ENCODE data around the gene SLC6A12.
A peak's percentile ranks its signal among the peaks of the same experiment; 100 is the strongest.

The SLC6A12 gene

GRCh38 chr12:214003-214741 is at the start of gene SLC6A12:
Gene SLC6A12 (minus strand): TSS chr12:214157. CDS start chr12:209986, 4,171 bp downstream.
- peak; percentile 44 for DNase-seq (ENCODE audit: insufficient read length, low spot score)

GRCh38 chr12:263574-263973 is 49.6 kb upstream of the SLC6A12 start:
- no peak for TF ChIP-seq POLR2A (IDR thresholded peaks at IDR 0.05; ENCODE audit: low read depth, low read length)
- DNase-seq (ENCODE audit: insufficient read length, low spot score) (no peak), FAIRE-seq (no peak)

More at GRCh38 chr12:214003-214741, at the start of gene SLC6A12:
- no peak for FAIRE-seq
- no peak for TF ChIP-seq POLR2A (IDR thresholded peaks at IDR 0.05; ENCODE audit: low read depth, low read length)

GRCh38 chr12:262817-263216 is 48.9 kb upstream of the SLC6A12 start, which contains the start of gene SLC6A13:
Gene SLC6A13 (minus strand): TSS chr12:262836. CDS start chr12:260052, 2,784 bp downstream.
- FAIRE-seq: no peak
- no peak for DNase-seq (ENCODE audit: insufficient read length, low spot score)
- no peak for TF ChIP-seq POLR2A (IDR thresholded peaks at IDR 0.05; ENCODE audit: low read depth, low read length)

- FAIRE-seq (no peak), DNase-seq (ENCODE audit: insufficient read length, low spot score) (no peak)
- TF ChIP-seq POLR2A (IDR thresholded peaks at IDR 0.05; ENCODE audit: low read depth, low read length): no peak
Observed at GRCh38 chr12:262113-262512, 48.2 kb upstream of the SLC6A12 start.

GRCh38 chr12:257521-258321 is 43.8 kb upstream of the SLC6A12 start:
- TF ChIP-seq POLR2A (IDR thresholded peaks at IDR 0.05; ENCODE audit: low read depth, low read length): no peak
- DNase-seq (ENCODE audit: insufficient read length, low spot score): no peak
- no peak for FAIRE-seq

GRCh38 chr12:256958-257357 is 43.0 kb upstream of the SLC6A12 start:
- no peak for FAIRE-seq
- DNase-seq (ENCODE audit: insufficient read length, low spot score): no peak
- TF ChIP-seq POLR2A (IDR thresholded peaks at IDR 0.05; ENCODE audit: low read depth, low read length): no peak

GRCh38 chr12:256225-256624 is 42.3 kb upstream of the SLC6A12 start:
- DNase-seq (ENCODE audit: insufficient read length, low spot score): no peak
- no peak for TF ChIP-seq POLR2A (IDR thresholded peaks at IDR 0.05; ENCODE audit: low read depth, low read length)
- no peak for FAIRE-seq

GRCh38 chr12:254912-255311 is 41.0 kb upstream of the SLC6A12 start:
- DNase-seq (ENCODE audit: insufficient read length, low spot score) (no peak), FAIRE-seq (no peak)
- no peak for TF ChIP-seq POLR2A (IDR thresholded peaks at IDR 0.05; ENCODE audit: low read depth, low read length)

- FAIRE-seq: no peak
- TF ChIP-seq POLR2A (IDR thresholded peaks at IDR 0.05; ENCODE audit: low read depth, low read length): no peak
Observed at GRCh38 chr12:254039-254438, 40.1 kb upstream of the SLC6A12 start.

GRCh38 chr12:253116-253831 is 39.3 kb upstream of the SLC6A12 start:
- TF ChIP-seq POLR2A (IDR thresholded peaks at IDR 0.05; ENCODE audit: low read depth, low read length): no peak
- no peak for DNase-seq (ENCODE audit: insufficient read length, low spot score)
- FAIRE-seq: no peak

More at GRCh38 chr12:254039-254438, 40.1 kb upstream of the SLC6A12 start:
- DNase-seq (ENCODE audit: insufficient read length, low spot score): no peak

GRCh38 chr12:252636-253035 is 38.7 kb upstream of the SLC6A12 start:
- FAIRE-seq: no peak
- no peak for TF ChIP-seq POLR2A (IDR thresholded peaks at IDR 0.05; ENCODE audit: low read depth, low read length)
- no peak for DNase-seq (ENCODE audit: insufficient read length, low spot score)

- DNase-seq (ENCODE audit: insufficient read length, low spot score) (no peak), FAIRE-seq (no peak)
- no peak for TF ChIP-seq POLR2A (IDR thresholded peaks at IDR 0.05; ENCODE audit: low read depth, low read length)
Observed at GRCh38 chr12:247271-247670, 33.3 kb upstream of the SLC6A12 start.

- no peak for FAIRE-seq
- no peak for DNase-seq (ENCODE audit: insufficient read length, low spot score)
- no peak for TF ChIP-seq POLR2A (IDR thresholded peaks at IDR 0.05; ENCODE audit: low read depth, low read length)
Observed at GRCh38 chr12:243381-243780, 29.4 kb upstream of the SLC6A12 start.

GRCh38 chr12:242496-242895 is 28.5 kb upstream of the SLC6A12 start:
- DNase-seq (ENCODE audit: insufficient read length, low spot score): no peak
- TF ChIP-seq POLR2A (IDR thresholded peaks at IDR 0.05; ENCODE audit: low read depth, low read length): no peak
- FAIRE-seq: no peak

Measured in H54 (cell line).